Measurements from ENCODE around the gene CDH15.

- no peak for TF ChIP-seq CTCF (IDR thresholded peaks at IDR 0.05)
- no peak for TF ChIP-seq POLR2A (IDR thresholded peaks at IDR 0.05)
Observed at GRCh38 chr16:89145406-89146161, 26.0 kb upstream of the CDH15 start.
